T-cell (primary cell): ENCODE measurements around the gene KIAA1328. TPM values are rescaled to one million over a fixed set of nuclear protein-coding genes. Genes with fewer than 3 reads are reported as not detected.
"Not testable (repeated sequence)": the region's sequence is repeated elsewhere in the genome, so short reads cannot be mapped to it uniquely, and the experiment has no call there.

Experiments
- ATAC-seq, 4 experiments: fragments of 200-7000 bp in 3 of 4; fragments of 150-1000 bp in 1 of 4; cut with Tn5 transposase; replicated peaks in 1 of 4; 1 replicate in 3 of 4; 2 replicates in 1 of 4; pipeline ENCODE4 v1.10.0; 2021; ENCODE audit warnings: moderate library complexity in 3 of 4, mild to moderate bottlenecking in 2 of 4, moderate number of reproducible peaks in 1 of 4
- CTCF ChIA-PET, 2 donors: fragments of 300-600 bp; sonication (Branson Sonifier 250); formaldehyde crosslinking; loops; one replicate each; lab custom pipeline; 2022; ENCODE audit warnings: antibody characterized with exemption in 2 of 2; lab: Charles Lee
- POLR2A ChIA-PET, 2 donors: fragments of 300-600 bp; sonication (Branson Sonifier 250); formaldehyde crosslinking; loops; one replicate each; lab custom pipeline; 2022; ENCODE audit warnings: antibody characterized with exemption in 2 of 2; lab: Charles Lee
- DNase-seq, 35 experiments: peaks; one replicate each; pipeline versions ENCODE4 v3.0.0 to v3.0.0-alpha.2; 2013 to 2023
- H3K27ac ChIP-seq: one replicate; pipeline ENCODE4 v1.5.1; 2013; ENCODE audit warnings: low read length
- H3K27me3 ChIP-seq, 2 experiments: replicated peaks in 1 of 2; 1 replicate in 1 of 2; 2 replicates in 1 of 2; pipeline versions ENCODE4 v1.6.1 to v1.7.0; 2013; ENCODE audit warnings: low read length in 1 of 2, mixed read lengths in 1 of 2; ENCODE audit not compliant: control insufficient read depth in 2 of 2, insufficient read depth in 2 of 2; ENCODE audit errors: extremely low read depth in 1 of 2
- H3K36me3 ChIP-seq, 2 donors: 1 replicate in 1 of 2; 2 replicates in 1 of 2; pipeline versions ENCODE4 v1.6.1 to v1.7.0; 2013; ENCODE audit warnings: low read length in 1 of 2; ENCODE audit not compliant: control insufficient read depth in 2 of 2, insufficient read depth in 1 of 2; ENCODE audit errors: extremely low read depth in 1 of 2
- H3K4me1 ChIP-seq, 2 experiments: 1 replicate in 1 of 2; 2 replicates in 1 of 2; pipeline versions ENCODE4 v1.6.1 to v1.7.0; 2013; ENCODE audit warnings: low read length in 2 of 2, mixed read lengths in 1 of 2; ENCODE audit not compliant: insufficient read depth in 2 of 2, control insufficient read depth in 1 of 2; ENCODE audit errors: extremely low read depth in 1 of 2
- H3K4me3 ChIP-seq, 2 donors: 1 replicate in 1 of 2; 2 replicates in 1 of 2; pipeline versions ENCODE4 v1.5.1 to v1.7.0; 2013; ENCODE audit warnings: mild to moderate bottlenecking in 2 of 2, low read length in 1 of 2, moderate library complexity in 1 of 2; ENCODE audit not compliant: control insufficient read depth in 1 of 2; ENCODE audit errors: extremely low read depth in 1 of 2
- H3K9me3 ChIP-seq: 2 replicates; pipeline ENCODE4 v1.7.0; 2013
- H3K27ac Mint-ChIP-seq, 2 donors: one replicate each; pipeline ENCODE4 v1.8.0; 2020 to 2021; ENCODE audit warnings: mild to moderate bottlenecking in 2 of 2, mixed read lengths in 2 of 2
- H3K27me3 Mint-ChIP-seq, 2 donors: one replicate each; pipeline ENCODE4 v1.8.0; 2021 to 2022; ENCODE audit warnings: mixed read lengths in 2 of 2
- H3K36me3 Mint-ChIP-seq: one replicate; pipeline ENCODE4 v1.8.0; 2021; ENCODE audit warnings: mixed read lengths
- H3K4me1 Mint-ChIP-seq, 3 donors: one replicate each; pipeline ENCODE4 v1.8.0; 2020 to 2022; ENCODE audit warnings: mixed read lengths in 3 of 3, mild to moderate bottlenecking in 1 of 3
- H3K4me3 Mint-ChIP-seq, 3 donors: one replicate each; pipeline ENCODE4 v1.8.0; 2020 to 2022; ENCODE audit warnings: mild to moderate bottlenecking in 3 of 3, mixed read lengths in 3 of 3, moderate library complexity in 3 of 3
- H3K9me3 Mint-ChIP-seq, 3 donors: one replicate each; pipeline ENCODE4 v1.8.0; 2020 to 2022; ENCODE audit warnings: mixed read lengths in 3 of 3
- WGBS: methylation state at CpG from one replicate; pipeline ENCODE4 v1.1.5; 2013; ENCODE audit warnings: missing lambda C conversion rate; ENCODE audit not compliant: insufficient coverage; 5-methylcytosine and 5-hydroxymethylcytosine counted together
- total RNA-seq, 35 experiments: library from RNA in 6 of 35; stranded (reverse) in 6 of 35; fragments of 120-200 nt in 1 of 35; gene quantifications; one replicate each; pipeline versions ENCODE4 v1.2.1 to v1.2.4 and lab custom pipeline; 2013 to 2026

KIAA1328 gene
- total RNA-seq, 5 donors from 2014 or later (not counting 1 experiment from before 2014, with no cell fraction given), result 10.0 to 17.0 (median 11.5) TPM

DNA sequence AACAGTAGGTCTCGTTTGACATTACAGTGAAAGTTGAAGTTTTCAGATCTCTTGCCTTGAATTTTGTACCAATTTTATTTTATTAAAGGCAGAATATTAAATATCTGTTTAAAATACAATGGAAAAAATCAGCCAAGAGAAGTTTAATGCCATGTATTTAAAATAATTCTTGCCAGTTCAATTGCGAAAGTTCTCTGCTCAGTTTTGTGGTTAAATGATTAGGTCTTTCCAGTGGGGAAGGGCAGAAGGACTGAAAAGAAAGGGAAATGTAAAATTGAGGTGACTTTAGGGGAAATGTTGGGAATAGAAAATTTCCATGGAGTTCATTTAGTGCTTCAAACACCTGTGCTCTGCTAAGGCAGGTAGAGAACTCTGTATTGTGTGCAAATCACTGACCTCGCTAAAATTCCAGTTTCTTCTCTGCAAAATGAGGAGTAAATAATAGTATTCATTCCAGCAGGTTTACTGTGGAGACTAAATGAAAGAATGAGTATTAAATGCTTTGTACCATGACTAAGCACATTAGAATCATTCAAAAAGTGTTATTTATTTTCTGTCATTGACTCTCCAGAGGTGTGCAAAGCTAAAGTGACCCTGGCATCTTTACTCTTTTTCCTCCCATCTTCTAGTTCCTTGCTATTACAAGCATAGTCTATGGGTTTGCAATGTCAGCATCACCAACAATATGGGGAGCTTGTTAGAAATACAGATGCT, 74.4 kb downstream of the KIAA1328 start:
- H3K4me1 ChIP-seq, result no peaks in the 10 kb centered on the region
- DNase-seq, result no peak
- H3K27ac ChIP-seq, result no peak overlapping the region
- no peak overlapping the region for H3K27ac Mint-ChIP-seq
- H3K9me3 Mint-ChIP-seq, result peaks cover 0 to 17% (median 0%) of the 10 kb centered on the region in 3 donors
- H3K27me3 Mint-ChIP-seq, result no peaks in the 10 kb centered on the region
- ATAC-seq, result no peak
- ChIA-PET POLR2A (no interaction called here), CTCF (interaction anchor here in 1 of 2 donors (1.1 kb wide), 1 partner anchor 10 kb away, joined by 3 read pairs; no protein-coding TSS in a partner anchor)
- peaks cover 5% of the 10 kb centered on the region for H3K9me3 ChIP-seq
- H3K4me1 Mint-ChIP-seq, result no peaks in the 10 kb centered on the region
- H3K36me3 ChIP-seq, result no peaks in the 10 kb centered on the region
- H3K4me3 Mint-ChIP-seq, result no peak overlapping the region
- H3K27me3 ChIP-seq, result no peaks in the 10 kb centered on the region
- WGBS, result 100% methylated on average over 1 of the region's 3 CpGs
- H3K36me3 Mint-ChIP-seq, result peaks cover 40% of the 10 kb centered on the region
- H3K4me3 ChIP-seq, result no peak overlapping the region

DNA sequence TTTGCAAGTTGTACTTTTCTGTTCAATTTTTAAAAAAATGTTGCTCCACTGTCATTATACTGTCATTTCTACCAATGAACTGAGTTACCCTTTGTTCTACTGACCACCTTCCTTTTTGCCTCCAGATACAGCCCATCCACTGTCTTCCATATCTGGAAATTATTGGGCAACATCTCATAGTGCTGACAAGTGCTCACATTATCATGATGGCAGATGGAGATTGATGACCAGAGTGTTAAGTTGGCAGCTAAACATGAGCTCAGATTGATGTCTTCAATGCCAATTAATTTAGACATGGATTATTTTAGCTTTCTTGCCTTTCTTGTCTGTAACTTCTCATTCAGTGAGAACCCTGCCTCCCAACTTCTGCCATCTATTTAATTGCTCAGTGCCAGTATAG, 76.6 kb downstream of the KIAA1328 start:
- ATAC-seq (no peak), DNase-seq (no peak)
- Histone ChIP-seq H3K9me3 (peaks cover 3% of the 10 kb centered on the region), H3K36me3 (no peaks in the 10 kb centered on the region), H3K4me1 (no peaks in the 10 kb centered on the region), H3K27me3 (no peaks in the 10 kb centered on the region), H3K27ac (no peak overlapping the region), H3K4me3 (no peak overlapping the region)
- Mint-ChIP-seq H3K27me3 (no peaks in the 10 kb centered on the region), H3K4me3 (no peak overlapping the region), H3K4me1 (no peaks in the 10 kb centered on the region), H3K36me3 (peaks cover 37% of the 10 kb centered on the region), H3K27ac (no peak overlapping the region), H3K9me3 (peaks cover 0 to 16% (median 0%) of the 10 kb centered on the region in 3 donors)
- CTCF ChIA-PET, result interaction anchor here in 1 of 2 donors (0.6 kb wide), 1 partner anchor 15 kb away, joined by 4 read pairs; no protein-coding TSS in a partner anchor
- POLR2A ChIA-PET, result interaction anchor here in 1 of 2 donors (0.5 kb wide), 1 partner anchor 350 kb away, joined by 4 read pairs; no protein-coding TSS in a partner anchor

DNA sequence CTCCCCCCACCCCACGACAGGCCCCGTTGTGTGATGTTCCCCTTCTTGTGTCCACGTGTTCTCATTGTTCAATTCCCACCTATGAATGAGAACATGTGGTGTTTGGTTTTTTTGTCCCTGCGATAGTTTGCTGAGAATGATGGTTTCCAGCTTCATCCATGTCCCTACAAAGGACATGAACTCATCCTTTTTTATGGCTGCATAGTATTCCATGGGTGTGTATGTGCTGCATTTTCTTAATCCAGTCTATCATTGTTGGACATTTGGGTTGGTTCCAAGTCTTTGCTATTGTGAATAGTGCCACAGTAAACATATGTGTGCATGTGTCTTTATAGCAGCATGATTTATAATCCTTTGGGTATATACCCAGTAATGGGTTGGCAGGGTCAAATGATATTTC, 80.4 kb downstream of the KIAA1328 start:
- H3K4me1 ChIP-seq, H3K9me3 ChIP-seq, H3K27ac Mint-ChIP-seq, H3K27me3 Mint-ChIP-seq, H3K4me3 ChIP-seq, H3K27me3 ChIP-seq, CTCF ChIA-PET, DNase-seq, H3K4me3 Mint-ChIP-seq, ATAC-seq, POLR2A ChIA-PET, H3K36me3 ChIP-seq, H3K27ac ChIP-seq: not testable (repeated sequence)
- Mint-ChIP-seq H3K4me1 (peaks cover 20 to 26% (median 21%) of the 10 kb centered on the region in 3 donors), H3K36me3 (peaks cover 50% of the 10 kb centered on the region), H3K9me3 (peaks cover 0 to 13% (median 0%) of the 10 kb centered on the region in 3 donors)
- WGBS, result no CpG with 5 or more reads among the region's 4 CpGs

DNA sequence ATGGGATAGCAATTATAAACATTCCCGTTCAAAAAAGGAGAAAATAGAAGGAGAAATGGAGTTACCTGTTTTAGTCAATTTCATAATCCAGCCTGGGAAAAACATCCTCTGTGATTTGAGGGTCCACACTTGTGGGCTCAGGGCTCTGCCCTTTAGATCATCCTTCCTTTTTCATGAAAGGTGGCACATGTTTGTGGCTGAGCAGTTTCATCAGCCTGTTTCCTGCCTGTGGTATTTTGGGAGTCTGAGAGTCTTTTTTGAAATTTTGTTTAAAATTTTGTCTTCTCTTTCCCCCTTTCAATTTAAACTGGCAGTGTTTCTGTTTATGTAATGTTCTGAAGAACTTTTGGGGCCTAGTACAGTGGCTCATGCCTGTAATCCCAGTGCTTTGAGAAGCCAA, 84.0 kb downstream of the KIAA1328 start:
- no peak overlapping the region for H3K27ac ChIP-seq
- no peaks in the 10 kb centered on the region for H3K9me3 ChIP-seq
- H3K4me1 ChIP-seq, result peaks cover 4 to 7% of the 10 kb centered on the region in 2 experiments
- 33% methylated on average over 1 of the region's 1 CpG for WGBS
- no peaks in the 10 kb centered on the region for H3K27me3 ChIP-seq
- no peaks in the 10 kb centered on the region for H3K36me3 ChIP-seq
- DNase-seq, result no peak
- CTCF ChIA-PET, result no interaction called here
- POLR2A ChIA-PET, result no interaction called here
- Mint-ChIP-seq H3K9me3 (peaks cover 0 to 8% (median 0%) of the 10 kb centered on the region in 3 donors), H3K4me1 (peaks cover 20 to 26% (median 21%) of the 10 kb centered on the region in 3 donors), H3K27me3 (no peaks in the 10 kb centered on the region), H3K4me3 (no peak overlapping the region), H3K27ac (peak overlapping the region in 1 of 2 donors; percentile 77), H3K36me3 (peaks cover 40% of the 10 kb centered on the region)
- no peak for ATAC-seq
- H3K4me3 ChIP-seq, result no peak overlapping the region

DNA sequence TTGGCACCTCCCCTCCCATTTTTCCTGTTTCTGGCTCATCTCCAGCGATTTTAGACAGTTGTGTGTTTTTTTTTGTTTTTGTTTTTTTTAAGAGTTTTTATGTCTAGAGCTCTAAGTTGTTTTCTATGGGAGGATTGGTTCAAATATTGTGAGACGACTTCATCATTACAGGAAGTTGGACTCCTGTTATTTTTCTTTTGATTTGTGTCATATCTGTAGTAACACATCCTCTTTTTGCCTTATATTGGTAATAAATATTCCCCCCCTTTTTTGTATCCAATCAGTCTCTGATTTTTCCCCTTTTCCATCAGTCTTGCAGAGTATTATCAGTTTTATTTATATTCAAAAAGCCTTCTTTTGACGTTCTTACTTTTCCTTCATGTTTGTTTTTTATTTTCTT, 89.0 kb downstream of the KIAA1328 start:
- H3K9me3 Mint-ChIP-seq, result peaks cover 0 to 17% (median 6%) of the 10 kb centered on the region in 3 donors
- Histone ChIP-seq H3K36me3 (no peaks in the 10 kb centered on the region), H3K27me3 (no peaks in the 10 kb centered on the region), H3K4me1 (peaks cover 2 to 7% of the 10 kb centered on the region in 2 experiments), H3K27ac (no peak overlapping the region), H3K9me3 (no peaks in the 10 kb centered on the region), H3K4me3 (no peak overlapping the region)
- no peak overlapping the region for H3K4me3 Mint-ChIP-seq
- ChIA-PET POLR2A (no interaction called here), CTCF (no interaction called here)
- no peaks in the 10 kb centered on the region for H3K27me3 Mint-ChIP-seq
- no peak for ATAC-seq
- H3K4me1 Mint-ChIP-seq, result peaks cover 8 to 11% (median 10%) of the 10 kb centered on the region in 3 donors
- H3K36me3 Mint-ChIP-seq, result peaks cover 48% of the 10 kb centered on the region
- H3K27ac Mint-ChIP-seq, result no peak overlapping the region
- DNase-seq, result no peak
- no CpG with 5 or more reads among the region's 3 CpGs for WGBS

DNA sequence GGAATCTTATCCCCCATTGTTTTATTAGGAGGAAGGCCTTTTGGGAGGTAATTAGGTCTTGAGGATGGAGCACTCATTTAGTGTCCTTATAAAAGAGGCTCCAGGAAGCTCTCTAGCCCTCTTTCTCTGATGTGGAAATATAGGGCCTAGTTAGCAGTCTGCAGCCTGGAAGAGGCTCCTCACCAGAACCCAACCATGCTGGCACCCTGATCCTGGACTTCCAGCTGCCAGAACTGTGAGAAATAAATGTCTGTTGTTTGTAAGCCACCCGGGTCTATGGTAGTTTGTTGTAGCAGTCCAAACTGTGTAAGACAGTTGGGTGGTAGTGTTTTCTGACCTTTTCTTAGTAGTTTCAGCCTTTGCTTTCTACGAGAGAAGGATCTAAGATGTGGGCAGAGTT, 100.7 kb downstream of the KIAA1328 start:
- ChIA-PET POLR2A (no interaction called here), CTCF (no interaction called here)
- Histone ChIP-seq H3K4me1 (no peaks in the 10 kb centered on the region), H3K9me3 (no peaks in the 10 kb centered on the region), H3K36me3 (peaks cover 0 to 4% of the 10 kb centered on the region in 2 donors), H3K27ac (no peak overlapping the region), H3K4me3 (no peak overlapping the region), H3K27me3 (no peaks in the 10 kb centered on the region)
- ATAC-seq (no peak), DNase-seq (no peak)
- no peak overlapping the region for H3K27ac Mint-ChIP-seq
- no peaks in the 10 kb centered on the region for H3K27me3 Mint-ChIP-seq
- H3K36me3 Mint-ChIP-seq, result peaks cover 37% of the 10 kb centered on the region
- H3K4me3 Mint-ChIP-seq, result no peak overlapping the region
- no peaks in the 10 kb centered on the region for H3K4me1 Mint-ChIP-seq
- no CpG with 5 or more reads among the region's 2 CpGs for WGBS
- peaks cover 0 to 4% (median 0%) of the 10 kb centered on the region in 3 donors for H3K9me3 Mint-ChIP-seq
